HG03025 (cell line): ENCODE results near the gene TMEM86B.
"Not testable (repeated sequence)": the region's sequence is repeated elsewhere in the genome, so short reads cannot be mapped to it uniquely, and the experiment has no call there.

Source experiments
- ATAC-seq: cut with Tn5 transposase; IDR thresholded peaks from one replicate; pipeline ENCODE4 v1.9.1; 2021; ENCODE audit warnings: mild to moderate bottlenecking, moderate library complexity; ENCODE audit not compliant: unreplicated experiment, low FRiP score

Gene TMEM86B

GRCh38 chr19:55224038-55224665 is 4.4 kb downstream of the TMEM86B start:
- no peak for ATAC-seq

- no peak for ATAC-seq
Observed at GRCh38 chr19:55223291-55224037, 5.1 kb downstream of the TMEM86B start.

GRCh38 chr19:55220525-55220924 is 8.0 kb downstream of the TMEM86B start:
- no peak for ATAC-seq

GRCh38 chr19:55216461-55217198 is 11.9 kb downstream of the TMEM86B start:
- ATAC-seq: no peak

- no peak for ATAC-seq
Observed at GRCh38 chr19:55213547-55213946, 15.0 kb downstream of the TMEM86B start.

- ATAC-seq: no peak
Observed at GRCh38 chr19:55212447-55212846, 16.1 kb downstream of the TMEM86B start.

- ATAC-seq: no peak
Observed at GRCh38 chr19:55209693-55210472, 18.7 kb downstream of the TMEM86B start.

GRCh38 chr19:55208880-55209692 is 19.5 kb downstream of the TMEM86B start, which contains the start of gene PTPRH:
Gene PTPRH (minus strand): TSS chr19:55209501. CDS start chr19:55209433, 68 bp downstream.
- no peak for ATAC-seq

GRCh38 chr19:55206664-55207500 is 21.7 kb downstream of the TMEM86B start:
- ATAC-seq: no peak

GRCh38 chr19:55202199-55202598 is 26.4 kb downstream of the TMEM86B start:
- ATAC-seq: not testable (repeated sequence)

- no peak for ATAC-seq
Observed at GRCh38 chr19:55199620-55200204, 28.9 kb downstream of the TMEM86B start.

- no peak for ATAC-seq
Observed at GRCh38 chr19:55198651-55199050, 29.9 kb downstream of the TMEM86B start.

- no peak for ATAC-seq
Observed at GRCh38 chr19:55197528-55197927, 31.0 kb downstream of the TMEM86B start.

GRCh38 chr19:55196803-55197202 is 31.8 kb downstream of the TMEM86B start:
- ATAC-seq: no peak

GRCh38 chr19:55193481-55193880 is 35.1 kb downstream of the TMEM86B start:
- no peak for ATAC-seq

- ATAC-seq: no peak
Observed at GRCh38 chr19:55189403-55189835, 39.1 kb downstream of the TMEM86B start.

- ATAC-seq: no peak
Observed at GRCh38 chr19:55188625-55189024, 39.9 kb downstream of the TMEM86B start.

- ATAC-seq: no peak
Observed at GRCh38 chr19:55186080-55186479, 42.5 kb downstream of the TMEM86B start.
